HG03159 (cell line): ENCODE measurements around the gene RNF213.
"Not testable (repeated sequence)": the region's sequence is repeated elsewhere in the genome, so short reads cannot be mapped to it uniquely, and the experiment has no call there.

ENCODE experiments used
- ATAC-seq: cut with Tn5 transposase; IDR thresholded peaks from one replicate; pipeline ENCODE4 v1.9.1; 2021; ENCODE audit warnings: mild to moderate bottlenecking, moderate library complexity; ENCODE audit not compliant: unreplicated experiment

RNF213 gene

DNA sequence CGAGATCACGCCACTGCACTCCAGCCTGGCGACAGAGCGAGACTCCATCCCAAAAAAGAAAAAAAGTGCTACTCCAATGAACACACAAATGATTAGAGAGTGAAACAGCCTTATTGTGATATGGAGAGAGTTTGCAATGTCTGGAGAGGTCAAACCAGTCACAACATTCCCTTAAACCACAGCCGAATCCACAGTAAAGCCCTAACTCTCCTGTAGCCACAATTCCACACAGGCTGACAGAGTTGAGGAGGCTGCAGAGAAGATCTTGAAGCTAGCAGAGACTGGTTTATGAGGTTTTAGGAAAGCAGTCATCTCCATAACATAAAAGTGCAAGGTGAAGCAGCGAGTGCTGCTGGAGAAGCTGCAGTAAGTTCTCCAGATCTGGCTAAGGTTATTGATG, 6.7 kb downstream of the RNF213 start:
- no peak for ATAC-seq

GRCh38 chr17:80268427-80268826, 7.8 kb downstream of the RNF213 start:
- ATAC-seq: no peak

GRCh38 chr17:80269405-80269807, 8.8 kb downstream of the RNF213 start:
- ATAC-seq: no peak

DNA sequence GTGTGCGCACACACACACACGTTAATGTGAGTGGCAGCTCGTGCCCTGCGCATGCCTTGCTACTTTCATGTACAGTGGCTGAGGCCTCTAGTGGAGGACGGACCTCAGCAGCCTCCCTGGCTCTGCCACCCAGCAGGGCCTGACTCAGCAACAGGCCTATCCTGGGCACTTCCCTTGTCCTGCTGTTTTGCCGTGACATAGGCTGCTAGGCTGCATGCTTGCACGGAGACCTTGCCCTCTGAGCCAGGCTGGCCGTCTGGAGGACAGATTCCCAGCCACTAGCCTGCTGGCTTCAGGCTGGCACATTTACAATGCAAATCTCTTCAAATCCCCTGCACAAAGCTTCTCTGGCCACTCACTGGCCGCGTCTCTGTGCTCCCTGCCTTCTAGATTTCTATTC, 9.5 kb downstream of the RNF213 start:
- no peak for ATAC-seq

DNA sequence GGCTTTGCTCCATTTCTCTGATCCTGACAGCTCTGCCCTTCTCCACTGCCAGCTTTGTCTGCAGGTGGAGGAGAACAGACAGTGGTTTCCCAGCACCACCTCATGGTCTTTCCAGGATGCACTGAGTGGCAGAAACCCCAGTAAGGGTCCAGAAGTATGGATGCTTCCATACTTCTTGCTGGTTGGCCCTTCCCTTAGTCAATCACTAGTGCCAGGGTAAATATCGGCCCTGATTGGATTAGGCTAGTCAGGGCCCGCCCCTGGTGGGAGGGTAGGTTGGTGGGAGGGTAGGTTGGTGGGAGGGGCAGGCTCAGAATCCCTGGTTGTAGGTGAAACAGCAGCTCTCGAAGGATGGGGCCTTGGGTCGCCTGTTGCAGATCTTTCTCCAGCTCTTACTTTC, 10.2 kb downstream of the RNF213 start:
- no peak for ATAC-seq

DNA sequence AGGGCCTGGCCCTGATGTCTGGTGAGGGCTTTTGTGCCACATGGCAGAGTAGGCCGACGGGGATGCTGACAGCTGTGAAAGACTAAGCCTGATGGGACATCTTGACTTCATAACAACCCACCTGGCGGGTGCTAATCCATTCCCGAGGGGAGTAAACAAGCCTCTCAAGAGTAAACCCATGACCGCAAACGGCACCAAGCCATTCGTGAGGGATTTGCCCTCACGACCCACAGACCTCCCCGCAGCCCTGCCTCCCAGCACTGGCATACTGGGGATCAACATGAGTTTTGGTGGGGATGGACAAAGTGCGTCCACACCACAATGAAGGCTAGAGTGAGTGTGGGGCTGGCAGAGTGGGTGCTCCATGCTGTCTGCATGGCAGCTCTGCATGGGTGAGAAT, 11.7 kb downstream of the RNF213 start:
- ATAC-seq: no peak

DNA sequence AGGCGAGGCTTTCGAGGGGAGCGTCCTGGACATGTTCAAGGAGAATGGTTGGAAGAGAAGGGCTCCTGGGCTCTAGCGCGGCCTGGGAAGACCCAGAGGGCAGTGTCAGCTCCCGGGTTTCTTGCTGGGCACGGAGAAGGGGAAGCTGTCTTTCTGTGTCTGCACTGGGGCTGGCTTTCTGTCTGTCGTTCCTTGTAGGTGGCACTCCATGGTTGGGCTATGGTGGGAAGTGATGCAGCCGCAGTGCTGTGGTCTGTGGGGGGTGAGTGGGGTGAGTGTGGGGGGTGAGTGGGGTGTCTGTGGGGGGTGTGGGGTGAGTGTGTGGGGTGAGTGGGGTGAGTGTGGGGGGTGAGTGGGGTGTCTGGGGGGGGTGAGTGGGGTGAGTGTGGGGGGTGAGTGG, 13.7 kb downstream of the RNF213 start:
- ATAC-seq: no peak

DNA sequence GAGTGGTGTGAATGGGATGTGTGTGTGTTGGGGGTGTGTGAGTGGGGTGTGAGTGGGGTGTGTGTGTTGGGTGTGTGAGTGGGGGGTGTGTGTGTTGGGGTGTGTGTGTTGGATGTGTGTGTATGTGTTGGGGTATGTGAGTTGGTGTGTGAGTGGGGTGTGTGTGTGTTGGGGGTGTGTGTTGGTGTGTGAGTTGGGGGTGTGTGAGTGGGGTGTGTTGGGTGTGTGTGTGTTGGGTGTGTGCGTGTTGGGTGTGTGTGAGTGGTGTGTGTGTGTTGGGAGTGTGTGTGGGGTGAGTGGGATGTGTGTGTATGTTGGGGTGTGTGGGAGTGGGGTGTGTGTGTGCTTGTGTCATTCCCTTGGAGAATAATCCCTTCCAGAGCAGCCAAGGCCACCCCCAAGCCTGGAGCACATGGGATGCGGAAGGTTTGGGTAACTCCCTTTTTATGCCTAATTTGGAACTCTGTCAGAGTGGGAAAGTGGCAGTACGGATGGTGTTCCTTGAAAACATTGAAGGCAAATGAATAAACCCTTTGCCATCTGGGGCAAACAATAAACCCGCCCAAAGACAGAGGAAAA, 14.3 kb downstream of the RNF213 start:
- ATAC-seq: no peak

- not testable (repeated sequence) for ATAC-seq
These were observed 15.2 kb downstream of the RNF213 start for GRCh38 chr17:80275857-80276256.

GRCh38 chr17:80277751-80278671, 17.4 kb downstream of the RNF213 start:
- ATAC-seq: no peak

DNA sequence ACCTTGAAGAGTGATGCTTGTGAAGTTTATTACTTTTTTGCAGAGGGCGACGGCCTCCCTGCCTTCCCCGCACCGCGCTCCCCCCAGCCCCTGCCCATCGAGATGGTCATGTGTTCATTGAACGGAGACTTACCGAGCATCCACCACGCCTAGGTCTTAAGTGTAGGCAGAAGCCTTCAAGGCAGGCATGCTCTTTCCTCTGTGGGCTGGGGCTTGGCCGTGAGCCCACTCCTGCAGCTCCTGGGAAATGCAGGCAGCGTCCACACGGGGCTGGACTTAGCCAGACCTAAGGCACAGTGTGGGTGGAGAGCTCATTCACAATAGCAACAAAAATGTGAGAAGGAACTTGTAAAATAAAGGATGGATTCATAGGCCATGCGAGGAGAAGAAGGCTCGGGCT, 19.2 kb downstream of the RNF213 start:
- ATAC-seq: no peak

DNA sequence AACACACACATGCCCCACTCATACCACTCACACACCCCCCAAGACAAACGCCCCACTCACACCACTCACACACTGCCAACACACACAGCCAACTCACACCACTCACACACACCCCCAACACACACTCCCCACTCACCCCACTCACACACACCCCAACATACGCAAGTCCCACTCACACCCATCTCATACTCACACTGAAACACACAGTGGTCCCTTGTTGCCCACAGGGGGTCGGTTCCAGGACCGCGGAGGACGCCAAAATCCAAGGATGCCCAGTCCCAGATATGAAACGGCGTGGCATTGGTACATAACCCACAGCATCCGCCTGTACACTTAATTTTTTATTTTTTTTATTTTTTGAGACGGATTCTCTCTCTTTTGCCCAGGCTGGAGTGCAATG, 20.9 kb downstream of the RNF213 start:
- no peak for ATAC-seq

DNA sequence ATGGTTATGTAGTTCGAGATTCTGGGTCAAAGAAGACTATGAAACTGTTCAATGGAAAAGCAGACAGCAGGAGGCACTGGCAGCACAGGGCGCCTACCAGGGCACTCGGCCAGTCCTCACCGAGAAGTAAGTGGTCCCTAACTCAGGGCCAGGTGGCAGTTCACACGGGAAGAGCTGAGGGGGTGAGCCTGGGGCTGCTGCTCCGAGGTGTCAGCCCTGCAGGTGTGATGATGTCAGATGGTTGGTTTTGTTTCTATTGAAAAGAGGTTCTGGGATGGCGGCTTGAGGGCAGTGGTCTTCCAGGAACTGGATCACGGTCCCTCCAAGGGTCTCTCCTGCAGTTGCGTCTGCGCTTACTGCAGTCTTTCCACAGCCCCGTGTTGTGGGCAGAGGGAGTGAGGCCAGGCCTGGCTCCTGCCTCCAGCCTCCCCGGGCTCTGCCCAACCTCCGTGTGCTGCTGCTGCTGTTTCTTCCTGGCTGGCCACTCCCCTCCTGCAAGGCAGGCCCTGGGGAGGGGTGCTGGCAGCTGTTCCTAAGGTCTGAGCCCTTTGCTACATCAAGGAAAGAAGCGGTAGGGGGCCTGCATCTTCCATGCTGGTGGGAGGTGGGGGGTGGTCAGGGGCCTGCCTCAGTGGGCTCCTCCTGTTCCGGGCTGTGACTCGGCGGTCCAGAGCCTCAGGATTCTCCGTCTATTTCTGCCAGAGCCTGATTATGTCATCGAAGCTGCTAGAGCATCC, 22.6 kb downstream of the RNF213 start:
- ATAC-seq: no peak

GRCh38 chr17:80284631-80285030, 24.0 kb downstream of the RNF213 start:
- no peak for ATAC-seq

- ATAC-seq: no peak
These were observed 24.7 kb downstream of the RNF213 start for GRCh38 chr17:80285237-80285920.

GRCh38 chr17:80286638-80286960, 25.9 kb downstream of the RNF213 start:
- no peak for ATAC-seq

GRCh38 chr17:80287038-80287437, 26.4 kb downstream of the RNF213 start:
- ATAC-seq: no peak

DNA sequence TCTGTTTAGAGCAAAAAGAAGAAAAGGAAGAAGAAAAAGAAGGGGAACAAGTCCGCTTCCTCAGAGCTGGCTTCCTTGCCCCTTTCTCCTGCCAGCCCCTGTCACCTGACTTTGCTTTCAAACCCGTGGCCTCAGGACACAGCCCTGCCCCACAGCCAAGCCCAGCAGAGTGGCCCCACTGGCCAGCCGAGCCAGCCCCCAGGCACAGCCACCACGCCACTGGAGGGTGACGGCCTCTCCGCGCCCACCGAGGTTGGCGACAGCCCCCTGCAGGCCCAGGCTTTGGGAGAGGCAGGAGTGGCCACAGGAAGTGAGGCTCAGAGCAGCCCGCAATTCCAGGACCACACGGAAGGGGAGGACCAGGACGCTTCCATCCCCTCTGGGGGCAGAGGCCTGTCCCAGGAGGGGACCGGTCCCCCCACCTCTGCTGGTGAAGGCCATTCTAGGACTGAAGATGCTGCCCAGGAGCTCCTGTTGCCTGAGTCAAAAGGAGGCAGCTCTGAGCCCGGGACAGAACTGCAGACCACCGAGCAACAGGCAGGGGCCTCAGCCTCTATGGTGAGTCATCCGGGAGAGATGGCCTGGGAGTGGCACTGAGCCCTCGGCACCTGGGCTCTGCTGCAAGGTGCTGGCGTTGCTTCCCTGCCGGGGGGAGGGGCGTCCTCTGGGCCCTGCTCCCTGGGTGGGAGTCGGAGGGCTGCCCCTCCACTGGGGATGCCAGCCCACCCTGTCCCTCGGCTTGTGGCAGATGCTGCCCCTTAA, 27.3 kb downstream of the RNF213 start:
- no peak for ATAC-seq

- ATAC-seq: no peak
These were observed 29.0 kb downstream of the RNF213 start for GRCh38 chr17:80289616-80290015.

DNA sequence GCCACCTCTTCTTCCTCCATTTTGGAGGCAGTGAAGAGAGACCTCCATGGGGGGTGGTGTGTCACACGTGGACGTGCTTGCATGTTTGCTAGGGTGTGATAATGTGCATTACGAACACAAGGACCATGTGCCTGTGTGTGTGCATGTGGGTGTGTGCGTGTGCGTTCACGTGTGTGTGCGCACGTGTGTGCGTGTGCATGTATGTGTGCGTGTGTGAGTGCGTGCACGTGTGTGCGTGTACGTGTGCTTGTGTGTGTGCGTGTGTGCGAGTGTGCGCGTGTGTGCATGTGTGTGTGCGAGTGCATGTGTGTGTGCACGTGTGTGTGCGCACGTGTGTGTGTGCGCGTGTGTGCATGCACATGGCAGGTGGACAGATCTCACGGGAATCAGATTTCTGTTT, 29.5 kb downstream of the RNF213 start:
- ATAC-seq: no peak

DNA sequence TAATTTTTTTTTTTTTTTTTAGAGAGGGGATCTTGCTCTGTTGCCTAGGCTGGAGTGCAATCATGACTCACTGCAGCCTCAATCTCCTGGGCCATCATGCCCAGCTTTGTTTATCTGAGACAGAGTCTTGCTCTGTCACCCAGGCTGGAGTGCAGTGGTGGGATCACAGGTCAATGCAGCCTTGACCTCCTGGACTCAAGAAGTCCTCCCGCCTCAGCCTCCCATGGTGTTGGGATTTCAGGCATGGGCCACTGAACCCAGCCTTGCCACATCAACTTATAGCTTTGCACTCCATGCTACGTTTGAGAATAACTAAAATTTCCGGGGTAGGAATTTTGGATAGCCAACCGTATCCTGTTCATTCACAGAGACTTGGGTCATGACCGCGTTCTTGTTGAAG, 30.6 kb downstream of the RNF213 start:
- no peak for ATAC-seq
